IPS-NIHi11 (cell line): ENCODE data around the gene GNG8.
A peak's percentile ranks its signal among the peaks of the same experiment; 100 is the strongest.

Experiments
- DNase-seq: peaks from one replicate; pipeline ENCODE4 v3.0.0; 2012; ENCODE audit warnings: mixed read lengths, low spot score

Gene GNG8

GRCh38 chr19:46618670-46619231 is 17.3 kb downstream of the GNG8 start:
- no peak for DNase-seq

- no peak for DNase-seq
Observed at GRCh38 chr19:46617601-46618000, 18.4 kb downstream of the GNG8 start.

GRCh38 chr19:46616631-46617322 is 19.2 kb downstream of the GNG8 start:
- peak; percentile 86 for DNase-seq

GRCh38 chr19:46615966-46616365 is 20.0 kb downstream of the GNG8 start:
- no peak for DNase-seq

- peak; percentile 92 for DNase-seq
Observed at GRCh38 chr19:46614114-46614722, 21.8 kb downstream of the GNG8 start.

GRCh38 chr19:46613525-46613924 is 22.5 kb downstream of the GNG8 start:
- peak; percentile 10 for DNase-seq

GRCh38 chr19:46611776-46612175 is 24.2 kb downstream of the GNG8 start:
- peak; percentile 3 for DNase-seq

GRCh38 chr19:46610851-46611770 is 24.9 kb downstream of the GNG8 start:
- DNase-seq, result peak; percentile 7

GRCh38 chr19:46610413-46610775 is 25.6 kb downstream of the GNG8 start:
- DNase-seq, result no peak

GRCh38 chr19:46609511-46610412 is 26.2 kb downstream of the GNG8 start:
- peak; percentile 2 for DNase-seq

- no peak for DNase-seq
Observed at GRCh38 chr19:46608581-46609345, 27.2 kb downstream of the GNG8 start.

GRCh38 chr19:46608178-46608577 is 27.8 kb downstream of the GNG8 start:
- DNase-seq, result no peak

GRCh38 chr19:46607448-46607841 is 28.6 kb downstream of the GNG8 start:
- no peak for DNase-seq

- DNase-seq, result no peak
Observed at GRCh38 chr19:46606681-46607447, 29.1 kb downstream of the GNG8 start.

- DNase-seq, result no peak
Observed at GRCh38 chr19:46606019-46606418, 30.0 kb downstream of the GNG8 start.

GRCh38 chr19:46605356-46605821 is 30.6 kb downstream of the GNG8 start:
- DNase-seq, result no peak

- no peak for DNase-seq
Observed at GRCh38 chr19:46604781-46605355, 31.1 kb downstream of the GNG8 start.

- no peak for DNase-seq
Observed at GRCh38 chr19:46603752-46604231, 32.2 kb downstream of the GNG8 start.

GRCh38 chr19:46603195-46603637 is 32.8 kb downstream of the GNG8 start:
- DNase-seq, result no peak
